HFF-Myc (cell line): ENCODE data around the gene SIM1.

ENCODE experiments used
- DNase-seq: peaks from one replicate; pipeline ENCODE4 v3.0.0-alpha.2; 2011; ENCODE audit warnings: low read depth; ENCODE audit errors: extremely low read depth
- H3K4me3 ChIP-seq: replicated peaks from 2 replicates; pipeline ENCODE4 v1.5.1; 2011; ENCODE audit warnings: low read depth, mild to moderate bottlenecking, control low read depth, low read length
- TF ChIP-seq, protein P1 (sequence below): IDR thresholded peaks from 2 replicates; pipeline ENCODE4 v1.5.1; 2012; ENCODE audit warnings: mild to moderate bottlenecking, low read depth, low read length, control low read depth; ENCODE audit errors: missing control alignments

Gene SIM1

DNA sequence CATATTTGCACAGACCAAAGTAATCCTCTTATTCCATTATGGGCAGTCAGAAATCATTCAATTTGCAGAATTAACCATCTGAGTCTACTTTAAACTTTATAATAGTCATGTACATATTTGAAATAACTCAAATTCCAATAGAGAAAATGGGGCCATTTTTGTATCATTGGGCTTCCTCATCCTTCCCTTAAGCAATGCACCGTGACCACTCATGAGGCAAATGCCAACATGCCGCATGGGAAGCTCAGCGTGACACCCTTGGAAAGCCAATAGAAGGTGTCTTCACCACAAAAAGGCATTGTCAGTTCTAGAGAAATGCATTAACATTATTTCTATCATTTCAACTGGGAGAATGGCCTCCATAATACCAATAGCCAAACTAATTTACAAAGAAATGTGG lies 38.5 kb downstream of the SIM1 start:
- TF ChIP-seq, protein P1, sequence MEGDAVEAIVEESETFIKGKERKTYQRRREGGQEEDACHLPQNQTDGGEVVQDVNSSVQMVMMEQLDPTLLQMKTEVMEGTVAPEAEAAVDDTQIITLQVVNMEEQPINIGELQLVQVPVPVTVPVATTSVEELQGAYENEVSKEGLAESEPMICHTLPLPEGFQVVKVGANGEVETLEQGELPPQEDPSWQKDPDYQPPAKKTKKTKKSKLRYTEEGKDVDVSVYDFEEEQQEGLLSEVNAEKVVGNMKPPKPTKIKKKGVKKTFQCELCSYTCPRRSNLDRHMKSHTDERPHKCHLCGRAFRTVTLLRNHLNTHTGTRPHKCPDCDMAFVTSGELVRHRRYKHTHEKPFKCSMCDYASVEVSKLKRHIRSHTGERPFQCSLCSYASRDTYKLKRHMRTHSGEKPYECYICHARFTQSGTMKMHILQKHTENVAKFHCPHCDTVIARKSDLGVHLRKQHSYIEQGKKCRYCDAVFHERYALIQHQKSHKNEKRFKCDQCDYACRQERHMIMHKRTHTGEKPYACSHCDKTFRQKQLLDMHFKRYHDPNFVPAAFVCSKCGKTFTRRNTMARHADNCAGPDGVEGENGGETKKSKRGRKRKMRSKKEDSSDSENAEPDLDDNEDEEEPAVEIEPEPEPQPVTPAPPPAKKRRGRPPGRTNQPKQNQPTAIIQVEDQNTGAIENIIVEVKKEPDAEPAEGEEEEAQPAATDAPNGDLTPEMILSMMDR = no peak
- H3K4me3 ChIP-seq = no peak overlapping the region
- DNase-seq = no peak

DNA sequence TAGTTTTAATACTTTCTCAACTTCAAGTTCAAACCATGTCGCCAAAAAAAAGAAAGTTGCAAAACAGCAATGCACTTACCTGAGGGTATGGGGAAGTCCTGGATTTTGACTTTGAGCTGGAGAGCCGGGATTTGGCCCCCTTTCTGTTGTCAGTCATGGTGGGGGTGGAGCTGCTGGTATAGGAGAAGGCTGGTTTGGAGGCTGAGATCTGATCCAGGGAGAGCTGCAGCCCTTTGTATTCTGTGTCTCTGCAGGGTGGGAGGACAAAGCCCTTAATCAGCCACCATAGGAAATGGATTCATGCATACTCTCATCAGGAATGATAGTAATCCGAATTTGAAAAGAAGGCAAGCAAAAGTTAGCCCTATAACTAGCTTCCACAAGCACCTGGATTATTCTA lies 44.0 kb downstream of the SIM1 start:
- H3K4me3 ChIP-seq = no peak overlapping the region
- TF ChIP-seq, protein P1 = no peak
- no peak for DNase-seq

DNA sequence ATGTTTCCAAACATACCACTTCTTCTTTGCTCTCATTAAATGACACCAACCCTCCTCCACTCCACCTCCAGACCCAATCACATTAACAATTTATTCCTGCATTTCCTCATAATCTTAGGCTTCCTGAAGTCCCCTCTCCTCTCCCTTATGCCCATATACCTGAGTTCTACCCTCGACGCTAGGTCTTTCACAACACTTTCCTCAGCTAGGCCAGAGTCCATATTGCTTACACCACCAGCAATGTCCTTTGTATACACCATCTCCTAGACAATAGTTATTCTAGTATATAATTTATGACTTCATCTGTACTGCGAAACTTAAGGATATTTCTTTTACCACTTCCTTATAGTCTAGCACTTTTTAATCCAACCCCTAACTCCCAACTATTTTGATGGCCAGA lies 47.7 kb downstream of the SIM1 start:
- no peak overlapping the region for H3K4me3 ChIP-seq
- TF ChIP-seq, protein P1 = no peak
- no peak for DNase-seq

DNA sequence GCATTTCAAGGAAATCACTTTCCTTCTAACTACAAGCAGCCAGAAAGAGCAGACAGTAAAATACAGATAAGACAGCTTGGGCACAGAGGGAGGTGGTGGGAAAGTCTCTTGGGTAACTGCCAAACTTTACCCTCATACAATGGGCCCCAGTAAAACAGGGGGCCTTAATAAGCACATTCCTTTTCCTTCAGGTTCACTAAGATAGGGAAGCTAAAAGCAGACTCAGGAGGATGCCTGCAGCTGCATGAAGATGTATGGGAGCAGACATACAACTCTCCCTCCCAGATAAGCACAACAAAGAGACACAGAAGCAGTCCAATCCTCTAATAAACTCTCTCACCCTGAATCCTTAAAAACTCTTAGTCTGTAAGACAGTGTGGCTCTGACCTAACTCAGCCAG lies 49.0 kb downstream of the SIM1 start:
- TF ChIP-seq, protein P1 = no peak
- no peak for DNase-seq
- no peak overlapping the region for H3K4me3 ChIP-seq

DNA sequence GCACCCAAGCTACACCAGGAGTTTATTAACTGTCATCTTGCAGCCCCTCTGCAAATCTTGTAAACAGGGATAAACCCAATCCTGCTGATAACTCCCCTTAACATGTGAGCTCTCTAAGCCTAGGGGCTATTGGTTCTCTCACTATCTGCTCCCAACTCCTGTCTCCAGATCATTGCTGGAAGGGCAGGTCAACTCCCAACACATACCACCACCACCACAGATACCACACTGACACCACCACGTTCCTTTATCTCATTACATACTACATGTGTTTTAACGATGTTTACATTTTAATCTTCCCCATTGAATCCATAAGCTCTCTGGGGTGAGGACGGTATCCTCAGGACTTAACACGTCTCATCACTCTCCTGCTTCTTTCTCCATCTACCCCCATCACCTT lies 51.8 kb downstream of the SIM1 start:
- TF ChIP-seq, protein P1 = no peak
- no peak overlapping the region for H3K4me3 ChIP-seq
- no peak for DNase-seq

DNA sequence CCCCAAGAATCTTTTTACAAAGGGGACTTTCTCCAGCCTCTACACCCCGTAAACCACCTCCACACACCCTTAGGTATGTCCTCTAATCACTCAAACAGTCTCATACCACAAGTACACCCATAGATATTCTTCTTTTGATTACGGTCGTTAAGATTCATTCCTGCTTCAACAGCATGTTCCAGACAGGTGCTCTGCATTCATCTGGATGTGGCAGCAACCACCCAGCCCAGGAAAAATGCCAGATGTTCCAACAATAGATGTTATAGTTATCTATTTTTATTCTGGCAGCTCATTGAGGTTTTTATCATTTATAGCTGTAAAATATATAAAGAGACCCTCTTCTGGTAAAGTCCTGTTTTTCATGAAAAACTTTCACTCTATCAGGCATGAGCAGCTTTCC lies 60.7 kb downstream of the SIM1 start:
- no peak overlapping the region for H3K4me3 ChIP-seq
- TF ChIP-seq, protein P1 = no peak
- DNase-seq = no peak

DNA sequence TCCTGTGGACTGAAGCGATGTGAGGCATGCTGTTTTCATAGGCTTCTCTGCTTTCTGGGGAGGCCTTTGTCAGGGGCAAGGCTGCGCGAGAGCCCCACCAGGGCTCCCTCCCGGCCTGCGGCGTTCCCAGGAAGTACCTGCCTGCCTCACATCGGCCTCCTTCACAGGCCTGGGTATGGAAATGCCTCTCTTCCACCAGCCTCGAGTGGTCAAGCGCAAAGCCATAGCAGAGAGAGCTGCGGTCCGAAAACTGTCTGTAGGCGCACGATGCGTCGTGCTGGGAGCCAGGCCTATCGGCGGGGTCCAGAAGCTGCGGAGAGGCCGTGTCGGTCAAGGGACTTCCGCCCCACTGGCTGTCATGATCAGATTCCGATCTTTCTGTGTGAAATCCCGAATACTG lies 71.2 kb downstream of the SIM1 start:
- no peak for DNase-seq
- no peak overlapping the region for H3K4me3 ChIP-seq
- TF ChIP-seq, protein P1 = no peak
